ENCODE data around the gene RAC2. TPM values are rescaled to one million over a fixed set of nuclear protein-coding genes. Genes with fewer than 3 reads are reported as not detected.

The RAC2 gene
- total RNA-seq, 1 donor from 2014 or later = not detected

DNA sequence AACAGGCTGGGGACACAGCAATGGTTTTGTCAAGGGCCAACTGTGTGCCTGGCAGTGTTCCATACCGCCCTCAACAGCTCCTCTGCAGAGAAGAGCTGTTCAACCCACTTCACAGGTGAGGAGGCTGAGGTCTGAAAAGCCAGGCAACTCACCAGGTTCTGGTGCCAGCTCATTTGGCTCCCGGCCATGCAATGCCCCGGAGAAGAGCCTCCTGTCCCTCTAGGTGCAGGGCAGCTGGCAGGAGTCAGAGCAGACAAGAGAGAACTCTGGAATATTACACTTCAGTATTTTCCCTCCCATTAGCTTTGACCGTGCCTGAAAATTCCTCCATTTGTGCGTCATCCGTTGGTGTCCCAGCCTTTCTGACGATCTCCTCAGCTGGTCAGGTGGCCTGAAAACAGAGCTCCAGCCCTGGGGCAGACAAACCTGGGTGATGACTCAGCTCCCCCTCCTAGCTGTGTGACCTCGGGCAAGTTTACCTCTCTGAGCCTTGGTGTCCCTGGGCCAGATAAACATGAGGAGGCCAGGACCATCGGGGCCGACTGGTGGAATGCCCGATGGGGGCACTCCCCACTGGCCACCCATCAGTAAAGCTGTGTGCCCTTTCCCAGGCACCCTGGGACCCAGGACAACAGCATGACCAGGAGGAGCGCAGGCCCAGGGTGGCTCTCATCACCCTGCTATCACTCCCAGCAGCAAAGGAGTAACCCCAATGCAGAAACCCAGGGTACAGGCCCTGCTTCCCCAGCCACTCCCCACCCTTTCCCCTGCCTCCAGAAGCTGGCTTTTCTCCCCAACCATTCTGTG is 46.4 kb downstream of the RAC2 start:
- H3K27ac Mint-ChIP-seq (ENCODE audit: unreplicated experiment) = peak overlapping the region; percentile 67
- H3K36me3 Mint-ChIP-seq (ENCODE audit: unreplicated experiment) = peaks cover 11% of the 10 kb centered on the region
- DNase-seq = peak; percentile 9
- peaks cover 5% of the 10 kb centered on the region for H3K4me1 Mint-ChIP-seq (ENCODE audit: low read depth, unreplicated experiment)
- H3K4me3 Mint-ChIP-seq (ENCODE audit: unreplicated experiment) = peak overlapping the region; percentile 83
- peaks cover 2% of the 10 kb centered on the region for H3K9me3 Mint-ChIP-seq (ENCODE audit: unreplicated experiment)
- peaks cover 3% of the 10 kb centered on the region for H3K27me3 Mint-ChIP-seq (ENCODE audit: unreplicated experiment)
- TF ChIP-seq, protein P1, sequence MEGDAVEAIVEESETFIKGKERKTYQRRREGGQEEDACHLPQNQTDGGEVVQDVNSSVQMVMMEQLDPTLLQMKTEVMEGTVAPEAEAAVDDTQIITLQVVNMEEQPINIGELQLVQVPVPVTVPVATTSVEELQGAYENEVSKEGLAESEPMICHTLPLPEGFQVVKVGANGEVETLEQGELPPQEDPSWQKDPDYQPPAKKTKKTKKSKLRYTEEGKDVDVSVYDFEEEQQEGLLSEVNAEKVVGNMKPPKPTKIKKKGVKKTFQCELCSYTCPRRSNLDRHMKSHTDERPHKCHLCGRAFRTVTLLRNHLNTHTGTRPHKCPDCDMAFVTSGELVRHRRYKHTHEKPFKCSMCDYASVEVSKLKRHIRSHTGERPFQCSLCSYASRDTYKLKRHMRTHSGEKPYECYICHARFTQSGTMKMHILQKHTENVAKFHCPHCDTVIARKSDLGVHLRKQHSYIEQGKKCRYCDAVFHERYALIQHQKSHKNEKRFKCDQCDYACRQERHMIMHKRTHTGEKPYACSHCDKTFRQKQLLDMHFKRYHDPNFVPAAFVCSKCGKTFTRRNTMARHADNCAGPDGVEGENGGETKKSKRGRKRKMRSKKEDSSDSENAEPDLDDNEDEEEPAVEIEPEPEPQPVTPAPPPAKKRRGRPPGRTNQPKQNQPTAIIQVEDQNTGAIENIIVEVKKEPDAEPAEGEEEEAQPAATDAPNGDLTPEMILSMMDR (IDR thresholded peaks at IDR 0.05; ENCODE audit: partially characterized antibody, unreplicated experiment) = no peak

DNA sequence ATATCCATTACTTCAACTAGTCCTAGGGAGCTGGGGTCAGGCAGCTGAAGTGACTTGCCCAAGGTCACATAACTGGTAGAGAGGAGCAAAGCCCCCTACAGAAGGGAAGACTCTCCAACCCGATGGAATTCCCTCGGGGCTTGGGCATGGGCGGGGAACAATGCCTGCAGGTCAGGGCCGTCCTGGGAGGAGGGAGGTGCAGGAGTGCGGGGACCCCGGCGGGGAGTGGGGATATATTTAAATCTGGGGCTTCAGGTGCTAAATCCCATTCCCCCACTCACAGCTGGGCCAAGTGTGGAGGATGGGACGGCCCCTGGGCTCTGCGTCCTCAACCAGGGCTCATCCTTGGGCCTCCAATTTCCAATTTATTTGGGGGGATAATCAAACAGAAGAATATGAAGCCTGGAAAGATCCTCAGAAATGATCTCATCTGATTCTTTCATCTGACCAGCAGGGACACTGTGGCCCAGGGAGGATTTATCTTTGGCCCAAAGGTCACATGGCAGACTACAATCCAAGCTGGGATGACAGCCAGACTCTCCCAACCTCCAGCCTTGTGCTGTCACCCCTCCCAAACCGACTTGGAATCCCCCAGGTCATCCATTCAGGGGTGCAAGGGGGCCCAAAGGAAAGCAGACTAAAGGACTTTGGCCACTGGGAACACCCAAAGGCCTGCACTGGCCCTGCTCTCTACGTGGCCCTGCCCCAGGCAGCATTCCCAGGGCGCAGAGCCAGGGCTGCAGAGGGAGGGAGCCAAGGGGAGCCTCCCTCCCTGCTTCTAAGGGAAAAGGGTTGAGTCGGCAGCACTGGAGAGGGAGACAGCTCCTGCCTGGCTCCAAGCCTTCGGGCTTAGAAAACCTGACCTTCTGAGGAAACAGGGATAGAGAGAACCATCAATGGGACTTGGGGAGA is 47.3 kb downstream of the RAC2 start:
- H3K36me3 Mint-ChIP-seq (ENCODE audit: unreplicated experiment) = peaks cover 11% of the 10 kb centered on the region
- no peak overlapping the region for H3K4me3 Mint-ChIP-seq (ENCODE audit: unreplicated experiment)
- H3K4me1 Mint-ChIP-seq (ENCODE audit: low read depth, unreplicated experiment) = peaks cover 5% of the 10 kb centered on the region
- peaks cover 2% of the 10 kb centered on the region for H3K9me3 Mint-ChIP-seq (ENCODE audit: unreplicated experiment)
- TF ChIP-seq, protein P1 (IDR thresholded peaks at IDR 0.05; ENCODE audit: partially characterized antibody, unreplicated experiment) = no peak
- DNase-seq = peak; percentile 5
- H3K27ac Mint-ChIP-seq (ENCODE audit: unreplicated experiment) = no peak overlapping the region
- H3K27me3 Mint-ChIP-seq (ENCODE audit: unreplicated experiment) = peaks cover 3% of the 10 kb centered on the region

DNA sequence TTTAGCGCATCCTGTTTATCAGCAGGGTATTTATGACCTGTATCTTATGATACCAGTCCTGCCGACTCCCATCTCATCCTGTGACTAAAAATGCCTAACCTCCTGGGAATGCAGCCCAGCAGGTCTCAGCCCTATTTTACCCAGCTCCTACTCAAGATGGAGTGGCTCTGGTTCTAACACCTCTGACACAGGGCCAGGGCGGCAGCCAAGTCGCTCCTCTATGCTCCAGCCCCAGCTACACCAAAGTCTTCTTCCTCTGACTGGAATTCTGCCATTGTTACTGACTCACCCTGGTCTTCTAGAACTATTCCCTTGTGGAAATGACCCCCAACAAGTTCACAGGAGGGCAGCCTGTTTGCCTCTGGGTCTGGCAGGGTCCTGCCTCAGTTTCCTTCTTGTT is 48.1 kb downstream of the RAC2 start:
- no peak overlapping the region for H3K4me3 Mint-ChIP-seq (ENCODE audit: unreplicated experiment)
- peaks cover 11% of the 10 kb centered on the region for H3K36me3 Mint-ChIP-seq (ENCODE audit: unreplicated experiment)
- H3K27ac Mint-ChIP-seq (ENCODE audit: unreplicated experiment) = no peak overlapping the region
- TF ChIP-seq, protein P1 (IDR thresholded peaks at IDR 0.05; ENCODE audit: partially characterized antibody, unreplicated experiment) = no peak
- peaks cover 3% of the 10 kb centered on the region for H3K27me3 Mint-ChIP-seq (ENCODE audit: unreplicated experiment)
- no peak for DNase-seq
- H3K9me3 Mint-ChIP-seq (ENCODE audit: unreplicated experiment) = peaks cover 2% of the 10 kb centered on the region
- H3K4me1 Mint-ChIP-seq (ENCODE audit: low read depth, unreplicated experiment) = peaks cover 5% of the 10 kb centered on the region

DNA sequence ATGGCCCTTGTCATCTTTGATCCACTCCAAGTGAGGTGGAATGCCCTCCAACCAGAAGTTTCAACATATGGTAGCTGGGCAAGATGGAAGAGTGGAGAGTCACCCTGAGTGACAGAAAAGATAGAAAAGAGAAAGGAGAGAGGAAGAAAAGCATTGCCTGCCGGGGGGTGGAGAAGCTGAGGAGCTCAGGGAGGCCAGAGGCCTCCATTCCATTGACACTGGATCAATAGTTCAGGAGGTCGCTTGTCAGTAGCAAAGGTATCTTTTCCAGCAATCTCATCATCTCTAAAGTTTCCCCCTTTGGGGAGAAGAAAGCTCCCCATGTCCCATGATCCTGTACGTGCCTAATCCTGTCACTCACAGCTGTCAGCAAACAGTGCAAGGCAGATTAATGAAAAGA is 49.3 kb downstream of the RAC2 start:
- H3K9me3 Mint-ChIP-seq (ENCODE audit: unreplicated experiment) = peaks cover 2% of the 10 kb centered on the region
- H3K27me3 Mint-ChIP-seq (ENCODE audit: unreplicated experiment) = peaks cover 3% of the 10 kb centered on the region
- peak overlapping the region; percentile 54 for H3K4me3 Mint-ChIP-seq (ENCODE audit: unreplicated experiment)
- DNase-seq = no peak
- H3K4me1 Mint-ChIP-seq (ENCODE audit: low read depth, unreplicated experiment) = peaks cover 5% of the 10 kb centered on the region
- H3K36me3 Mint-ChIP-seq (ENCODE audit: unreplicated experiment) = peaks cover 11% of the 10 kb centered on the region
- TF ChIP-seq, protein P1 (IDR thresholded peaks at IDR 0.05; ENCODE audit: partially characterized antibody, unreplicated experiment) = no peak
- H3K27ac Mint-ChIP-seq (ENCODE audit: unreplicated experiment) = no peak overlapping the region
